ELR (cell line): Measurements from ENCODE around the gene MSI2.

Source experiments
- DNase-seq: peaks from one replicate; pipeline ENCODE4 v3.0.0-alpha.2; 2015; ENCODE audit warnings: low read depth

The MSI2 gene

GRCh38 chr17:57666201-57666870 lies 410.0 kb downstream of the MSI2 start:
- no peak for DNase-seq

- no peak for DNase-seq
These were observed 410.6 kb downstream of the MSI2 start for GRCh38 chr17:57666946-57667345.

DNA sequence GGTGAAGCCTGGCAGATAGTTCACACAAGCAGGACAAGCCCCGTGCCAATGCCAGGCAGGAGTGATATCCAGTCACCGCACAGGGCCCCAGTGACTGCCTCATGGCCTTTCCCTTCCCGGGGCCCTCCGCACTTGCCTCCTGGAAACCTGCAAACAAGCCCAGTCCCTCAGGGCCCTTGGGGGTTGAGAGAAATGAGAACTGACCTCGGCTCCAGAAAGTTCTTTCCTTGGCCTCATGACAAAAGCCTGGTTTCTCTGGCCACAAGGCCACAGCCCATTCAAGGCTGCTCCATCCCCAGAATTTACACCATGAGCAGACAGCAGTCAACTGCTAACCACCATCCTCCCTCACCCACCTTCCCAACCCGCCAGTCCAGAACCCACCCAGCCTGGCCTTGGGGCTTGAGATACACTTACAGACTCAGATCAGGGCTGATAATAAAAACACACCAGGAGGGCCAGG lies 411.2 kb downstream of the MSI2 start:
- DNase-seq, result no peak

- DNase-seq, result no peak
These were observed 412.0 kb downstream of the MSI2 start for GRCh38 chr17:57668332-57668731.

DNA sequence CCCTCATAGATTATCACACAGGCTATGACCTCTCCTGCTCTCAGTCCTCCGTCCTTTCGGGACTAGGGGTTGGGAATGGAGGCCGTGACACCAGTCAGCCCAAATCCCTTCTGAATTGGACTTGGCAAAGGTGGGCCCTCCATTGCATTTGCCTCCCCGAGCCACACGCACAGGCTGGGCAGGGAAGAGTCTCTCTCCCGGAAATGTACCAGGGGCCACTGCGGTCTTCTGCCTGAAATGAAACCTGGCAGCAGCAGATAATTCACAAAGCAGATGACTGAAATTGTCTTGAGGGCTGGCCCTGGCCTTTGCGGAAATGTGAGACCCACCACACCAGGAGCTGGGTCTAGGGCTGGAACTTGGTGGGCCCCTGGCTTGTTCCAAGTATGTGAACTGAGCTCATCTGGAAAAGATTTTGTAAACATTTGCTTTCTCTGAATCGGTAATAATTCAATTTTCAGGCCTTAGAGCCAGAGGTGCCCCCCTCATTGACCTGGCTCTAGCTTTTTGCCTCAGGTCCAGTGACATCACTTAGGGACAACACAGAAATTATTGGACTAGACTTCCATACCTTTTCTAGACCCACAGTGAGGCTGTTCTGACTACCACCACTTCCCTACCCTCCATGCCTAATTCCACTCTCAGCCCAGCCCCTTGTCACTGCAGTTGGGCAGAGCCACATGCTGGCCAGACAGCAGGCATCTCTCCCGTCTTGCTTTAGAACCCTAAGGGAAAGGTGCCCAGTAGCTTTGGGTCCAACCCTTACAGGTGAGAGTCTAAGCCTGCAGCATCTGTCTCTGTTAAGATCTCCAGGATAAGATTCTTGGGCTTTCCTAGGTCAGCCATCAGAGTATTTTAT lies 413.6 kb downstream of the MSI2 start:
- DNase-seq, result no peak

DNA sequence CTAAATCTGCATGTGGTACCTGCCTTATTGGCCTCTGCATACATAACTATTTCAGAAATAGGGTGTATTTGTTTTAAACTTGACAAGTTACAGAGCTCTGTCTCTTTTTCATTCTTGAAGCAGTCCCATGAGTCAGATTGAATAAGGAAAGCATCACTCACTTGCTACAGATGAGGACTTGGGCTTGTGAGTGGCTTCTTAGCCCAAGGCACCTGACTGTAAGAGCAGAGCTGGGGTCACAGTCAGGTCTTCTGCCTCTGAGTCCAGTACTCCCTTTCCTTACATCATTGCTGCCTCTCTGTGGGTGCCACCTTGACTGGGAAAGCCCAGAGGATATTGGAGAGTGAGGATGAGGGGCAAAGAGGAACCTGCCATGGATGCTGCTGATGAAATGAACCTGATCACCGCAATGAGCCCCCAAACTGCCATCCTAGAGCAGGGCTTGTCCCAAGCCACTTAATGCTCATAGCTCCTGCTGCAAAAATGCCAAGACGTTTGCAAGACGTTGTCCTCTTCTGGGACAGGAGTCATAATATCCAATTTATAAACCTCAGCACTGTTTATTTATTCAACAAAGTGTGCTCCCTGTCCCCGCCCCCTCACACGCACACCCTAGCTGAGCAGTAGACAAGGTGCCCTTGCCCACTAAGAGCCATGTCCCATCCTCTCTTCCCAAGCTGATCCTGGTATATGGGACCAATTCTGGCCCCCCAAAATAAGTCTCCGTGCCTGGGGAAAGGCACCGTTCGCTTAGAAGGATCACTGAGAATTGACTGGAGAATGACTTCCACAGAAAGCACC lies 414.6 kb downstream of the MSI2 start:
- peak; percentile 24 for DNase-seq

DNA sequence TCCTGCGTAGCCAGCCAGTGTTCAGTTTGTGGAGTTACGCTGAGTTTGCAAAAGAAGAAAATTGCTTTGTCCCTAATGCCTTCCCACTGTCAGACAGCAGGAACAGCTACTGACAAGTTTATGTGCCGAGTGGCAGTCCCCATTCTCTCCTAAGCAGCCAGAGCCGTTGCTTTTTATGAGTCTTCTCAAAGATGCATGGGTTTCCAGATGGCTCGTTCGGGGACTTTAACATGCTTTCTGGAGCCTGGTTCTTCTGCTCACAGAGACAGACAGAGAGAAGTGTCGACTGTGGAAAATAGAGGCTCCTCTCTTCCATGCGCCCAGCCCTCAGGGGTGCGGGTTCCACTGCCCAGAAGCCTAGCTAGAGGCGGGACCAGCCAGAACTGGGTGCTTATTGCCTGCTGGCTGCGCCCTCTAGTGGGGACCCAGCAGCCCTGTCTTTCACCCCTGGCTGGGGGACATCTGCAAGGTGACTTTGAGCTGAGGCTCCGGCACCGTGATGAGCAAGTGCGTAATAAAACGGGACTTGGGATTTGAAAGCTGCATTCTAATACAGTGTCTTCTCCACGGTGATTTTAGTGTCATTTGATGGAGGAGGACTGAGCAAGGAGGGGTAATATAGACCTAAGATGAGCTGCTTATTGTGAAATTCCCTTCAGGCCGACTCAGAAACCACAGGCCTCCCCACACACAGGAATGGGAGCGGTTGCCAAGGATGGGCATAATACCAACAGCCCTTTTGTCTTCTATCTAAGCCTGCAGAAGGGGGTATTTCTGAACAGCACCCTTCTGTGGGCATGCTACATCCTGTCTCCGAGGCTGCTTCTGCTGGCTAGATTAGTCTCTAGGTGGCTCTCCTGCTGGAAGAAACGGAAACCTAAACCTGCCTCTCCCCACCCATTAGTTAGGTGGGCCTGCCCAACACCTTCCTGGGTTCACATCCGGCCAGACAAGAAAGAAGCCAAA lies 415.6 kb downstream of the MSI2 start:
- peak; percentile 84 for DNase-seq

- DNase-seq, result no peak
These were observed 416.6 kb downstream of the MSI2 start for GRCh38 chr17:57672971-57673370.

DNA sequence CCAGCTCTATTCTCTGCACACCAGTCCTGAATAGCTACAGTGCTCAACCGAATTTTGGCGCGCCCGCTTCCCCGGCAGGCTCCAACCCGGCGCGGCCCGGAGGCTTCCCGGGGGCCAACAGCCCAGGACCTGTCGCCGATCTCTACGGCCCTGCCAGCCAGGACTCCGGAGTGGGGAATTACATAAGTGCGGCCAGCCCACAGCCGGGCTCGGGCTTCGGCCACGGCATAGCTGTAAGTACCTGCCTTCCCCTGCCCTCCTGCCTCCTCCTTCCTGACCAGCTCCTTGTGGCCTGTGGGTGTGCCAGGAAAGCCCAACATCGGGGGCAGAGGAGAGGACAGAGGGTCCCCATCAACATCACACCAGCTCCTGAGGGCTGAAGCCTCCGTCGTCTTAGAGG lies 418.6 kb downstream of the MSI2 start:
- no peak for DNase-seq

- DNase-seq, result no peak
These were observed 419.4 kb downstream of the MSI2 start for GRCh38 chr17:57675427-57676387.

DNA sequence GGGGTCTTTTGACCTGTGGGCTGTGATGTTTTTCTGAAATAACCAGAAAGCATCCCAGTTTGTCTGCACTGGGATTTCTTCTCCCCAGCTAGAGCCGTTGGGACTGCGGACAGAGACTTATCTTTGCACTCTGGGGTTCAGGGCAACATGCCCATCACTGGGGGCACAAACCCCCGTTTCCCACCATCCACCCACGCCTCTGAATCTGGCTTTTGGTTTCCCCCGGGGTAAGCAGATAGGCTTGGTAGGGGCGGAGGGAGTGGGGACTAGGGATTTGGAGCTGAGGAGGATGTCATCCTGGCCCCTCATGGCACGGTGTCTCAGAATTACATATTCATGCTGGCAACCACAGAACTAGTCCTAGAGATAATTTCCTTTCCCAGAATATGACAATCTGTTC lies 420.2 kb downstream of the MSI2 start:
- DNase-seq, result no peak

- DNase-seq, result no peak
These were observed 421.0 kb downstream of the MSI2 start for GRCh38 chr17:57677301-57677700.

- no peak for DNase-seq
These were observed 421.5 kb downstream of the MSI2 start for GRCh38 chr17:57677858-57678257.

DNA sequence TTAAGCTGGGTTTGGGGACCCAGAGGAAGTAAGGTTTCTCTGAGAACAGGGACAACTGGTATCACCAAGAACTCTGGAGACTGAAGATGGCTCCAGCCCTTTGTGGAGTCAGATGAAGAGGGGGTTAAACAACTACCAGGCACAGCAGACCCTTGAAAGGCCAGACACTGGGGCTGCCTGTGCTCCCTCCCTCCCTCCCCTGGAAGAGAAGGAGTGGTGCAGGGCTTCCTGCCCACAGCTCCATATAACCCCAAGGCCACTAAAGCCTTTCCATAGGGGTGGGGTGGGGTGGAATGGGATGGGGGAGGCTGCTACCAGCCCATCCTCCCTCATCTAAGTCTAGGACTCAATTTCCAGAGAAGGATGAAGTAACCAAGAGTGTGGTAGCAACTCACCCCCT lies 422.1 kb downstream of the MSI2 start:
- no peak for DNase-seq

DNA sequence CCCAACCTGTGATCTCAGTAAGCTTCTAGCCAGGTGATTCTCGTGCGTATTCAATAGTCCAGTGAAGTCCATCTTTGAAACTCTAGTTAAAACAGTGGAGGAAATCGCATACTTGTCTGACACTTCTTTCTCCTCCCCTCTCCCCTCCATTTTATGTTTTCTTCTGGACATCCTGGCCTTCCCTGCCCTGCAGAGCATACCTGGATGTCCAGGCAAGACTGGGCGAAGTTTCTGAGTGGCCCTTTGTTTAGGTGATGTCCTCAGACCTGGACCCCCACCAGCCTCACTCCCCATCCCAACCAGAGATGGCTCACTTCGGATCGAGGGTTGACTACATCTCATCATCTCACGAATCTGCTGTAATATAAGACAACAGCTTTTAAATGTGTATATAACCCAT lies 423.0 kb downstream of the MSI2 start:
- DNase-seq, result no peak

DNA sequence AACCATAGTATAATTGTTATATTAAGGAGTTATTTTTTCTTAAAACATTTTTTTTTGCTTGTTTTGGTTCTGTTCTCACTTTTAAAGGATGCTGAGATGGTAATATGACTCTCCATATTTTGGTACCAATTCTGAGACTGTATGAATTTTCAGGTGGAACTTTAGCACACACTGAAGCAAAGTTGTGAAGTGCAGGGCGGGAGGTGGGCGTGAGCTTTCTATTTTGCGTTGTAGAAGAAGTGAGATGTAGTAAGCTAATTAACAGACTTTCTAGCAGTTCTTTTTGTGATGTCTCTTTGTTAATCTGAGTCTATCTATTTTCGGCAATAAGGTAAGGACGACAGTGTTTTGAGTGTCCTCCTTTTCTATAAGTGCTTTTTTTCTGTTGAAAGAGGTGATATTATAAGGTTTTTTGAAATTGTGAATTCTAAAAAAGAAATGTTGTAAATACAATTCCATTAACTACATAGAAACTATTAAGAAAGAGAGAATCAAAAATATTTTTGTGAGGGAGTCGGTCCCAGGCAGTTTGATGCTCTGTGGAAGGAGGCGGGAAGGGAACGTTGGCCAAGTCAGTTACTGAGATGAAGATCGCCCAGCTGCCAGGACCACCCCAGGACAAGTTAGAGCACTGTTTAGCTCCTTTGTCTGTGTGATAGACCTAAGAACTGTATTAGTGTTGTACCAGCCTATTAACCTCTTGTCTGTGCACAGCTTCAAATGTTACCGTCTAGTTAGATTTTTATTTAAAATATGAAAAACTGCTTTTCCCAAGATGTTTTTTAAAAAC lies 423.8 kb downstream of the MSI2 start:
- DNase-seq, result no peak

DNA sequence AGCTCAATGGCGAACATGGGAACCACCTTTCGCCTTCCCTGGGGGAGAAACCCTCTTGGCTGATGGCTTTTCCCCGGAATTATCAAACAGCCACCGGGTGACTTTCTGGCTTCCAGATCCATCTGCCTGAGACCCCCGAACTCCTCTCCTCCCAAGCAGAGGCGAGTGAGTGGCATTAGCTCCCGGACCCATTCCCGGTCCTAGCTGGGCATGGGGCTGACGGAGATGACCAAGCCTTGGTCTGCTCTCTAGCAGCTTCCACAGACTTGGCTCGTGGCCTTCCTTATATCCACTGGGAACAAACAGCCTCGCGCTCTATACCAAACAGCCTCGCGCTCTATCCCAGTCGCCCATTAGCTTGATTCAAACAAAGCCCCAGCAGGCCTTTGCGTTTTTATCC lies 426.4 kb downstream of the MSI2 start:
- DNase-seq, result no peak

- DNase-seq, result no peak
These were observed 428.6 kb downstream of the MSI2 start for GRCh38 chr17:57684711-57685498.
